Keratinocyte (primary cell): ENCODE data around the gene DHX15.

Experiments used
- CTCF ChIP-seq, 3 experiments: IDR thresholded peaks in 1 of 3; conservative IDR thresholded peaks in 1 of 3; optimal IDR thresholded peaks in 1 of 3; 2 replicates in 2 of 3; 3 replicates in 1 of 3; pipeline versions ENCODE3 to v1.5.1; 2011; ENCODE audit warnings: low read length in 3 of 3, mild to moderate bottlenecking in 3 of 3, moderate library complexity in 2 of 3, control low read depth in 1 of 3, inconsistent platforms in 1 of 3; ENCODE audit not compliant: insufficient read depth in 2 of 3; ENCODE audit errors: extremely low read depth in 1 of 3
- EZH2 ChIP-seq: IDR thresholded peaks from one replicate; pipeline ENCODE4 v1.6.1; 2012; ENCODE audit warnings: inconsistent platforms, mild to moderate bottlenecking, low read length, moderate library complexity

- TF ChIP-seq CTCF (optimal IDR thresholded peaks at IDR 0.05 in 1 of 3, IDR thresholded peaks at IDR 0.05 in 1 of 3, conservative IDR thresholded peaks at IDR 0.05 in 1 of 3; ENCODE audit: extremely low read depth in 1 of 3, insufficient read depth in 2 of 3, low read length in 3 of 3) (no peak), EZH2 (no peak)
Observed at GRCh38 chr4:24613502-24613901, 29.1 kb upstream of the DHX15 start.
